KMS-11 (cell line): ENCODE results near the gene MBD3L1.
A peak's percentile ranks its signal among the peaks of the same experiment; 100 is the strongest.

Experiments
- H2AFZ ChIP-seq: fragments of 200-600 bp; sonication (generic); 2 replicates; pipeline ENCODE4 v1.6.1; 2016; ENCODE audit warnings: antibody characterized with exemption, mixed run types, low read depth
- H3K27ac ChIP-seq: fragments of 200-600 bp; sonication (generic); 2 replicates; pipeline ENCODE4 v1.6.1; 2016; ENCODE audit warnings: mild to moderate bottlenecking, mixed run types
- H3K27me3 ChIP-seq: fragments of 200-600 bp; sonication (generic); 2 replicates; pipeline ENCODE4 v1.6.1; 2017; ENCODE audit warnings: mild to moderate bottlenecking, low read depth, mixed run types, moderate library complexity; ENCODE audit not compliant: insufficient read depth
- H3K36me3 ChIP-seq: fragments of 200-600 bp; sonication (generic); 2 replicates; pipeline ENCODE4 v1.6.1; 2017; ENCODE audit warnings: mild to moderate bottlenecking, mixed run types; ENCODE audit not compliant: insufficient read depth
- H3K4me1 ChIP-seq: fragments of 200-600 bp; sonication (generic); 2 replicates; pipeline ENCODE4 v1.6.1; 2016; ENCODE audit warnings: mild to moderate bottlenecking, low read depth, mixed run types; ENCODE audit not compliant: poor library complexity, severe bottlenecking
- H3K4me2 ChIP-seq: fragments of 200-600 bp; sonication (generic); 2 replicates; pipeline ENCODE4 v1.7.0; 2016; ENCODE audit warnings: mild to moderate bottlenecking, mixed run types
- H3K4me3 ChIP-seq: fragments of 200-600 bp; sonication (generic); IDR thresholded peaks from 2 replicates; pipeline ENCODE4 v1.6.1; 2017; ENCODE audit warnings: low read depth, low read length, mixed read lengths; ENCODE audit not compliant: insufficient read depth
- H3K79me2 ChIP-seq: fragments of 200-600 bp; sonication (generic); 2 replicates; pipeline ENCODE4 v1.6.1; 2016; ENCODE audit warnings: low read depth, mixed run types; ENCODE audit not compliant: insufficient read depth
- H3K9ac ChIP-seq: fragments of 200-600 bp; sonication (generic); 2 replicates; pipeline ENCODE4 v1.6.1; 2016; ENCODE audit warnings: mild to moderate bottlenecking, mixed run types
- H4K20me1 ChIP-seq: fragments of 200-600 bp; sonication (generic); 2 replicates; pipeline ENCODE4 v1.6.1; 2016; ENCODE audit warnings: mild to moderate bottlenecking, mixed run types; ENCODE audit not compliant: insufficient read depth
- CTCF ChIP-seq: fragments of 200-600 bp; sonication (generic); conservative IDR thresholded peaks from 2 replicates; pipeline ENCODE4 v1.6.1; 2017; ENCODE audit warnings: low read depth, mild to moderate bottlenecking, antibody characterized with exemption, low read length, moderate library complexity, mixed read lengths

MBD3L1 gene

GRCh38 chr19:8832132-8833021, at the start of gene MBD3L1, which contains the start of gene ZNF558:
Gene MBD3L1, plus strand, starts transcription at chr19:8832377. Its CDS starts 10,302 bp downstream, at chr19:8842679.
Gene ZNF558, minus strand, starts transcription at chr19:8832304. Its CDS starts 9,645 bp downstream, at chr19:8822659.
- Histone ChIP-seq H3K4me1 (peaks cover 4% of the 10 kb centered on the region), H3K9ac (peak within 1 kb of the TSS; percentile 85), H3K27ac (peak within 1 kb of the TSS; percentile 91), H2AFZ (peak within 1 kb of the TSS; percentile 88), H3K4me3 (no peak within 1 kb of the TSS), H3K36me3 (no peaks in the 10 kb centered on the region), H4K20me1 (no peaks in the 10 kb centered on the region), H3K27me3 (peaks cover 19% of the 10 kb centered on the region; the same call in 1 of the 2 replicates), H3K79me2 (no peaks in the 10 kb centered on the region), H3K4me2 (peak within 1 kb of the TSS; percentile 71)
- TF ChIP-seq CTCF: no peak

GRCh38 chr19:8794823-8795222, 37.4 kb upstream of the MBD3L1 start:
- Histone ChIP-seq H3K4me2 (no peak overlapping the region), H2AFZ (no peak overlapping the region), H3K9ac (no peak overlapping the region), H3K79me2 (no peaks in the 10 kb centered on the region), H3K36me3 (no peaks in the 10 kb centered on the region), H3K27me3 (peaks cover 10% of the 10 kb centered on the region), H3K4me3 (no peak overlapping the region), H3K27ac (no peak overlapping the region), H3K4me1 (no peaks in the 10 kb centered on the region), H4K20me1 (no peaks in the 10 kb centered on the region)
- TF ChIP-seq CTCF: no peak

- no peak overlapping the region for H3K9ac ChIP-seq
- no peaks in the 10 kb centered on the region for H3K36me3 ChIP-seq
- no peaks in the 10 kb centered on the region for H3K79me2 ChIP-seq
- no peak overlapping the region for H3K27ac ChIP-seq
- no peak overlapping the region for H2AFZ ChIP-seq
- no peaks in the 10 kb centered on the region for H4K20me1 ChIP-seq
- no peak for TF ChIP-seq CTCF
- H3K27me3 ChIP-seq: no peaks in the 10 kb centered on the region
- H3K4me2 ChIP-seq: no peak overlapping the region
- H3K4me1 ChIP-seq: no peaks in the 10 kb centered on the region
- no peak overlapping the region for H3K4me3 ChIP-seq
Observed at GRCh38 chr19:8806661-8807060, 25.5 kb upstream of the MBD3L1 start.

- Histone ChIP-seq H3K36me3 (no peaks in the 10 kb centered on the region), H3K4me1 (no peaks in the 10 kb centered on the region), H4K20me1 (no peaks in the 10 kb centered on the region), H3K27ac (no peak overlapping the region), H3K9ac (no peak overlapping the region), H2AFZ (no peak overlapping the region), H3K4me3 (no peak overlapping the region), H3K79me2 (no peaks in the 10 kb centered on the region), H3K27me3 (no peaks in the 10 kb centered on the region), H3K4me2 (no peak overlapping the region)
- TF ChIP-seq CTCF: no peak
Observed at GRCh38 chr19:8811315-8812172, 20.6 kb upstream of the MBD3L1 start.
